GM12878 (cell line): ENCODE data around the gene ANGEL1. TPM values are rescaled to one million over a fixed set of nuclear protein-coding genes. Genes with fewer than 3 reads are reported as not detected.

Experiments used
- ATAC-seq: fragments of 200-7000 bp; cut with Tn5 transposase; 3 replicates; pipeline ENCODE4 v1.9.1; 2020; ENCODE audit warnings: mild to moderate bottlenecking, moderate library complexity
- BruUV-seq: library from RNA; stranded (reverse); fragments of 400-500 nt; replicated peaks from 2 replicates; lab custom pipeline; 2021; lab: Mats Ljungman, UMichigan
- CTCF ChIA-PET: fragments of 300-600 bp; sonication (Branson Sonifier 250); formaldehyde crosslinking; extraction: SDS; loops from one replicate; lab custom pipeline; 2021; ENCODE audit warnings: inconsistent platforms; lab: Yijun Ruan, JAX
- POLR2A ChIA-PET: fragments of 350-600 bp; formaldehyde crosslinking; extraction: SDS; loops from one replicate; lab custom pipeline; 2021; ENCODE audit warnings: inconsistent platforms; lab: Charles Lee
- RAD21 ChIA-PET: fragments of 300-600 bp; sonication (Branson Sonifier 250); formaldehyde crosslinking; loops from one replicate; lab custom pipeline; 2023; ENCODE audit warnings: antibody characterized with exemption; ENCODE audit not compliant: unreplicated experiment; lab: Charles Lee
- SMC1A ChIA-PET: fragments of 300-600 bp; sonication (Branson Sonifier 250); formaldehyde crosslinking; loops from one replicate; lab custom pipeline; 2023; ENCODE audit not compliant: unreplicated experiment, uncharacterized antibody; lab: Charles Lee
- DNase-seq: peaks from one replicate; pipeline ENCODE4 v3.0.0-alpha.2; 2011; ENCODE audit warnings: low read depth, low spot score
- FAIRE-seq: peaks from 3 replicates; lab custom pipeline; 2011; peaks lifted over from hg19 to GRCh38; lab: Jason Lieb, UNC
- H2AFZ ChIP-seq: 2 replicates; pipeline ENCODE4 v1.6.0; 2011; ENCODE audit warnings: low read depth, low read length, control low read depth; ENCODE audit not compliant: control insufficient read depth
- H3K27ac ChIP-seq: 2 replicates; pipeline ENCODE4 v1.5.1; 2011; ENCODE audit warnings: control low read depth; ENCODE audit not compliant: control insufficient read depth, insufficient read depth
- H3K27me3 ChIP-seq, 2 experiments: replicated peaks in 1 of 2; 2 replicates each; pipeline versions ENCODE4 v1.6.0 to v1.6.1; 2011; ENCODE audit warnings: low read length in 1 of 2; ENCODE audit not compliant: control insufficient read depth in 2 of 2, insufficient read depth in 2 of 2
- H3K36me3 ChIP-seq, 2 experiments: 2 replicates each; pipeline ENCODE4 v1.5.1; 2011; ENCODE audit warnings: low read length in 1 of 2; ENCODE audit not compliant: control insufficient read depth in 2 of 2, insufficient read depth in 2 of 2
- H3K4me1 ChIP-seq: 2 replicates; pipeline ENCODE4 v1.6.1; 2011; ENCODE audit warnings: mild to moderate bottlenecking, low read length, moderate library complexity, mixed read lengths; ENCODE audit not compliant: control insufficient read depth, insufficient read depth
- H3K4me2 ChIP-seq: 2 replicates; pipeline ENCODE4 v1.6.0; 2011; ENCODE audit warnings: control low read depth; ENCODE audit not compliant: control insufficient read depth, insufficient read depth
- H3K4me3 ChIP-seq: fragments of 200-600 bp; sonication (generic); 2 replicates; pipeline ENCODE4 v1.5.1; 2016
- H3K79me2 ChIP-seq: 2 replicates; pipeline ENCODE4 v1.6.0; 2011; ENCODE audit warnings: low read length; ENCODE audit not compliant: control insufficient read depth, insufficient read depth
- H3K9ac ChIP-seq: 2 replicates; pipeline ENCODE4 v1.8.0; 2011; ENCODE audit warnings: low read length, control low read depth, mixed read lengths; ENCODE audit not compliant: control insufficient read depth, insufficient read depth
- H3K9me3 ChIP-seq: replicated peaks from 3 replicates; pipeline ENCODE4 v1.5.1; 2011; ENCODE audit warnings: mild to moderate bottlenecking, low read length; ENCODE audit not compliant: control insufficient read depth, insufficient read depth
- H4K20me1 ChIP-seq: 2 replicates; pipeline ENCODE4 v1.6.0; 2011; ENCODE audit not compliant: control insufficient read depth, insufficient read depth
- ATF2 ChIP-seq: IDR thresholded peaks from 2 replicates; pipeline ENCODE4 v1.6.1; 2012; ENCODE audit warnings: low read length, inconsistent platforms
- GATAD2B ChIP-seq: fragments of 450-650 bp; conservative IDR thresholded peaks from 2 replicates; pipeline ENCODE4 v1.6.1; 2017; ENCODE audit warnings: low read depth, mild to moderate bottlenecking, moderate library complexity
- HCFC1 ChIP-seq: fragments of 150-350 bp; IDR thresholded peaks from 2 replicates; pipeline ENCODE4 v1.6.1; 2014; ENCODE audit warnings: low read length
- KAT2A ChIP-seq: conservative IDR thresholded peaks from 2 replicates; pipeline ENCODE4 v1.6.1; 2011; ENCODE audit warnings: low read depth, low read length; ENCODE audit not compliant: control insufficient read depth
- MEF2A ChIP-seq: IDR thresholded peaks from 2 replicates; pipeline ENCODE4 v1.6.1; 2011; ENCODE audit warnings: low read depth, mild to moderate bottlenecking, low read length, moderate library complexity; ENCODE audit not compliant: insufficient read depth
- MTA2 ChIP-seq: fragments of 450-650 bp; IDR thresholded peaks from 2 replicates; pipeline ENCODE4 v1.6.1; 2016; ENCODE audit warnings: low read depth, mild to moderate bottlenecking, moderate library complexity
- MYC ChIP-seq: IDR thresholded peaks from 2 replicates; pipeline ENCODE4 v1.6.1; 2011; ENCODE audit warnings: mild to moderate bottlenecking, low read length, moderate library complexity, inconsistent platforms; ENCODE audit not compliant: insufficient read depth, insufficient replicate concordance, insufficient read length, severe bottlenecking
- PAX8 ChIP-seq: fragments of 450-650 bp; IDR thresholded peaks from 2 replicates; pipeline ENCODE4 v1.6.1; 2017; ENCODE audit warnings: mild to moderate bottlenecking, moderate library complexity
- RB1 ChIP-seq: fragments of 450-650 bp; formaldehyde crosslinking; IDR thresholded peaks from 2 replicates; pipeline ENCODE4 v1.6.1; 2017; ENCODE audit warnings: mild to moderate bottlenecking, borderline replicate concordance
- SKIL ChIP-seq: fragments of 450-650 bp; IDR thresholded peaks from 2 replicates; pipeline ENCODE4 v1.6.1; 2017; ENCODE audit warnings: mild to moderate bottlenecking, low read depth, inconsistent platforms; ENCODE audit not compliant: poor library complexity, severe bottlenecking
- SUZ12 ChIP-seq: fragments of 200-600 bp; sonication (generic); IDR thresholded peaks from one replicate; pipeline ENCODE4 v1.6.1; 2018; ENCODE audit warnings: antibody characterized with exemption, mild to moderate bottlenecking; ENCODE audit not compliant: unreplicated experiment
- ZBTB33 ChIP-seq: fragments of 450-650 bp; IDR thresholded peaks from 2 replicates; pipeline ENCODE4 v1.6.1; 2017; ENCODE audit warnings: mild to moderate bottlenecking
- WGBS: methylation state at CpG from one replicate; pipeline ENCODE4 v1.1.6; 2016; ENCODE audit warnings: low lambda C conversion rate; ENCODE audit not compliant: insufficient replicate concordance, insufficient coverage; ENCODE audit errors: missing lambda C conversion rate; 5-methylcytosine and 5-hydroxymethylcytosine counted together
- in situ Hi-C: fragments of 300-500 bp; cut with MboI; formaldehyde crosslinking; loops from 9 replicates; pipeline ENCODE4 v1.14.3; 2018; ENCODE audit warnings: mixed read lengths
- intact Hi-C: fragments of 100-400 bp; cut with micrococcal nuclease; formaldehyde crosslinking; loops from one replicate; pipeline ENCODE4 v1.14.2; 2022; ENCODE audit not compliant: unreplicated experiment
- polyA plus RNA-seq, 11 experiments: library from polyadenylated mRNA; depleted of rRNA in 4 of 11; unstranded in 6 of 11; stranded (reverse) in 5 of 11; fragments of >200 nt; fragmentation: Nextera tagmentation in 4 of 11; fragmentation: Illumina TruSeq in 1 of 11; extraction: Ambion mirVana in 4 of 11; extraction: Trizol in 1 of 11; gene quantifications; 1 replicate in 1 of 11; 2 replicates in 10 of 11; pipeline versions ENCODE4 v1.2.1 to v1.2.3, GENCODE V29; 2011 to 2016; ENCODE audit warnings: inconsistent platforms in 2 of 11, missing spikeins in 2 of 11, low read depth in 1 of 11
- total RNA-seq, 4 experiments: library from RNA; depleted of rRNA in 3 of 4; stranded (reverse); fragments of >200 nt in 3 of 4; fragmentation: Illumina TruSeq in 1 of 4; extraction: Trizol in 1 of 4; gene quantifications; 2 replicates each; pipeline versions ENCODE4 v1.2.1 to v1.2.3, GENCODE V29; 2013 to 2021

ANGEL1 gene
- total and polyA plus RNA-seq, 10 of the 15 experiments (the other 5 are each of a cell fraction or from before 2014, with no cell fraction given) = 1.7 to 29.7 (median 12.3) TPM

GRCh38 chr14:76742966-76743365 is 69.7 kb downstream of the ANGEL1 start:
- no TSS peak for BruUV-seq
- in situ Hi-C loops (no loop called here), intact Hi-C loops (no loop called here)
- TF ChIP-seq MYC (no peak), MTA2 (no peak)
- 36% methylated on average over 7 of the region's 7 CpGs for WGBS
- Histone ChIP-seq H3K9me3 (no peaks in the 10 kb centered on the region; the same call in 1 of the 3 replicates), H3K4me3 (no peak overlapping the region), H3K79me2 (no peaks in the 10 kb centered on the region), H3K4me1 (no peaks in the 10 kb centered on the region), H3K9ac (no peak overlapping the region), H4K20me1 (no peaks in the 10 kb centered on the region), H3K4me2 (no peak overlapping the region), H3K27ac (no peak overlapping the region), H2AFZ (no peak overlapping the region), H3K36me3 (no peaks in the 10 kb centered on the region), H3K27me3 (no peaks in the 10 kb centered on the region)
- DNase-seq (no peak), FAIRE-seq (no peak), ATAC-seq (no peak)
- ChIA-PET RAD21 (no interaction called here), CTCF (interaction anchor here (0.6 kb wide), 1 partner anchor 348 kb away, joined by 3 read pairs; no protein-coding TSS in a partner anchor), SMC1A (interaction anchor here (0.7 kb wide), 1 partner anchor 33 kb away, joined by 4 read pairs; no protein-coding TSS in a partner anchor), POLR2A (no interaction called here)

- no peaks in the 10 kb centered on the region; the same call in 1 of the 3 replicates for H3K9me3 ChIP-seq
- H3K27me3 ChIP-seq = no peaks in the 10 kb centered on the region
- ChIA-PET SMC1A (no interaction called here), CTCF (no interaction called here), POLR2A (no interaction called here), RAD21 (no interaction called here)
- no peaks in the 10 kb centered on the region for H4K20me1 ChIP-seq
- H3K36me3 ChIP-seq = no peaks in the 10 kb centered on the region
- no peak overlapping the region for H3K4me3 ChIP-seq
- H3K4me1 ChIP-seq = no peaks in the 10 kb centered on the region
- H2AFZ ChIP-seq = no peak overlapping the region
- DNase-seq = no peak
- FAIRE-seq = no peak
- no peak overlapping the region for H3K27ac ChIP-seq
- WGBS = 41% methylated on average over 6 of the region's 6 CpGs
- intact Hi-C loops (no loop called here), in situ Hi-C loops (no loop called here)
- H3K4me2 ChIP-seq = no peak overlapping the region
- no TSS peak for BruUV-seq
- H3K79me2 ChIP-seq = no peaks in the 10 kb centered on the region
- no peak overlapping the region for H3K9ac ChIP-seq
- ATAC-seq = no peak
- no peak for TF ChIP-seq ZBTB33
- TF ChIP-seq SKIL = no peak
- TF ChIP-seq MEF2A = no peak
- TF ChIP-seq SUZ12 = no peak
- no peak for TF ChIP-seq KAT2A
- TF ChIP-seq RB1 = no peak
- no peak for TF ChIP-seq HCFC1
- no peak for TF ChIP-seq PAX8
- TF ChIP-seq GATAD2B = no peak
- TF ChIP-seq ATF2 = no peak
Observed at GRCh38 chr14:76742185-76742584, 70.5 kb downstream of the ANGEL1 start.
